SJSA1 (cell line): Measurements from ENCODE around the gene KCNT2. TPM values are rescaled to one million over a fixed set of nuclear protein-coding genes. Genes with fewer than 3 reads are reported as not detected.
"Not testable (repeated sequence)": the region's sequence is repeated elsewhere in the genome, so short reads cannot be mapped to it uniquely, and the experiment has no call there.

Experiments
- DNase-seq, 2 experiments: peaks; one replicate each; pipeline ENCODE4 v3.0.0-alpha.2; 2015 to 2020; ENCODE audit warnings: low spot score in 2 of 2, low read depth in 1 of 2
- H3K27ac ChIP-seq: fragments of 250-450 bp; sonication (Bioruptor Pico); 2 replicates; pipeline ENCODE4 v1.5.1; 2020; ENCODE audit warnings: mild to moderate bottlenecking, moderate library complexity
- H3K27me3 ChIP-seq: fragments of 250-450 bp; sonication (Bioruptor Pico); replicated peaks from 2 replicates; pipeline ENCODE4 v1.5.1; 2020; ENCODE audit warnings: mild to moderate bottlenecking, moderate library complexity
- H3K36me3 ChIP-seq: fragments of 250-450 bp; sonication (Bioruptor Pico); 2 replicates; pipeline ENCODE4 v1.5.1; 2020; ENCODE audit warnings: mild to moderate bottlenecking
- H3K4me1 ChIP-seq: fragments of 250-450 bp; sonication (Bioruptor Pico); replicated peaks from 2 replicates; pipeline ENCODE4 v1.6.1; 2021; ENCODE audit warnings: mild to moderate bottlenecking
- H3K4me3 ChIP-seq: fragments of 250-450 bp; sonication (Bioruptor Pico); 2 replicates; pipeline ENCODE4 v1.5.1; 2020; ENCODE audit warnings: mild to moderate bottlenecking
- H3K9me3 ChIP-seq: fragments of 250-450 bp; sonication (Bioruptor Pico); replicated peaks from 2 replicates; pipeline ENCODE4 v1.5.1; 2020; ENCODE audit warnings: mild to moderate bottlenecking
- total RNA-seq: library from RNA; depleted of rRNA; stranded (reverse); fragments of >200 nt; shearing (Covaris generic); gene quantifications from 2 replicates; pipeline ENCODE4 v1.2.3, GENCODE V29; 2014

The KCNT2 gene
- total RNA-seq, 1 experiment from 2014 or later, result 0.05 TPM

DNA sequence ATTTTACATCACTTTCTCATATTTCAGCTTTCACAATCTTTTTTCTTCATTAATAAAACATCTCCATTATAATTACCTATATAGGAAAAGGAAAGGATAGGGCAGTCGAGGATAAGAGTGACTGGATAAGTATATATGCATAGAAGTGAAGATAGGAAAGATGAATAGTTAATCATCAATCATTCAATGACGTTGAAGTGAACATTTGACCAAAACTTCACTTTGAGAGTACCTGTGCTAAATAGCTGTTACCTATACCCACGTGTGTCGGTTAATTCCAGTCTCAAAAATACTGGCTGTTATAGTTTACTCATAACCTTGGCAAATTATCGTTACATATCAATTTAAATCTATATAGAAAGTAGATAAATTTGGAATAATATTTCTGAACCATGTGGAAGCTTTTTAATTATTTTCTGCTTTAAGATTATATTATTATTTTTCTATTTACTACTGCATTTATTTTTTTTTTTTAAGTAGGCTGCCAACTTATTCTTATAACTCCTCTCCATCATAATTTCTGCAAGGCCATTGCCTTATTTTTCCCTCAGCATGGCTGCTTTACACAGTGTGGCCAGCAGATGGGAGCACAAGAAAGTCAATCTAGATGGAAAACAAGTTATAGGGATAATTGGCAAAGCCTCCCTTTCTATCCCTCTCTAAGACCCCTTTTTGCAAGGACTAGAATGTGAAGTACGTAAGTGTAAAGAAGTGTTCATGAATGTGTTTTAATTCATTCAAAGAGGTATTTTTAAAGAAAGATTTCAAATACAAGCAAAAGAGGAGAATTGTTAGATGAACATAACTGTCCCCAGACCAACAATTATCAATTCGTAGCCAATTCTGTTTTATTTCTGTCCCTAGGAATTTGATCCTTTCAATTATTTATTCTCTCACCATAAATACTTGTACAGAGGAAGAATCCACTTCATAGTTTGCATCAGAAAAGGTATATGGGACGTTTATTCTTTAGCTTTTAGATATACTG, 290.4 kb downstream of the KCNT2 start:
- no peak overlapping the region for H3K4me3 ChIP-seq
- no peaks in the 10 kb centered on the region for H3K36me3 ChIP-seq
- no peak overlapping the region for H3K27ac ChIP-seq
- peak in 1 of 2 experiments; percentile 9 for DNase-seq
- no peaks in the 10 kb centered on the region for H3K9me3 ChIP-seq
- no peaks in the 10 kb centered on the region for H3K4me1 ChIP-seq
- H3K27me3 ChIP-seq, result no peaks in the 10 kb centered on the region

DNA sequence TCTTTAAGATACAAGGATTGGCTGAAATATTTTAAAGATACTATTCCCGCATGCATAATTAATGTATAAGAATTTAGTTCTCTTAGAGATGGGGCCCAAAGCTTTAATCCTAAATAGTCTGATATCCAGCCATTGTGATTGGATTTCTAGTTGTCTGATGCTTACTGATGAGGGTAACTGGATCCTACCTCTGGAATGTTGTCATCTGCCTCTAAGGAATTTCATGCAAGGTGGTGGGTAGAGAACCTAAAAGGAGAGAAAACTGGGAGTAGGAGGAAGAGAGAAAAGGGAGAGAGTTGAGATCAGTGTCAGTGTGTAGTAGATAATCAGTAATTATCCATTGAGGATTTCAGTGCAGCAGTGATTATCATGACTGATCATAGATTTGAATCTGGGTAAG, 295.5 kb downstream of the KCNT2 start:
- Histone ChIP-seq H3K4me3 (no peak overlapping the region), H3K9me3 (no peaks in the 10 kb centered on the region), H3K27ac (no peak overlapping the region), H3K36me3 (no peaks in the 10 kb centered on the region), H3K27me3 (no peaks in the 10 kb centered on the region), H3K4me1 (no peaks in the 10 kb centered on the region)
- no peak for DNase-seq

DNA sequence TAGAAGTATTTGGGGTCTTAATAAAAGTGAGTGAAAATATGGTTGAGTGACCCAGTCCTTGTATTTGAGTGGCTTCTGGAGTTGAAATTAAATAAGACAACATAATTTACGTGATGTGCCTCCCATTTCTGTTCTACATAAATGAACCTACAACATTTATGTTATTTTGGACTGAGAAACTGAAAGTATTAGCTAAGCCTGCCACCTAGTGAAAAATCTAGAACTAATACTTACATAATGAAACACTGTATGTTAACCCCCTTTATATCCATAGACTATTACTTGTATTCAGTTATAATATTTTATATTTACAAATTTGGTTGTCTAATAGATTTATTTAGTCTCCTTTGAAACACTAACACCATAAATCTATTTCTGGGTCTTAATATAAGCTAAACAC, 298.9 kb downstream of the KCNT2 start:
- H3K27ac ChIP-seq, result no peak overlapping the region
- H3K27me3 ChIP-seq, result no peaks in the 10 kb centered on the region
- no peak overlapping the region for H3K4me3 ChIP-seq
- H3K9me3 ChIP-seq, result no peaks in the 10 kb centered on the region
- DNase-seq, result no peak
- no peaks in the 10 kb centered on the region for H3K36me3 ChIP-seq
- H3K4me1 ChIP-seq, result no peaks in the 10 kb centered on the region

DNA sequence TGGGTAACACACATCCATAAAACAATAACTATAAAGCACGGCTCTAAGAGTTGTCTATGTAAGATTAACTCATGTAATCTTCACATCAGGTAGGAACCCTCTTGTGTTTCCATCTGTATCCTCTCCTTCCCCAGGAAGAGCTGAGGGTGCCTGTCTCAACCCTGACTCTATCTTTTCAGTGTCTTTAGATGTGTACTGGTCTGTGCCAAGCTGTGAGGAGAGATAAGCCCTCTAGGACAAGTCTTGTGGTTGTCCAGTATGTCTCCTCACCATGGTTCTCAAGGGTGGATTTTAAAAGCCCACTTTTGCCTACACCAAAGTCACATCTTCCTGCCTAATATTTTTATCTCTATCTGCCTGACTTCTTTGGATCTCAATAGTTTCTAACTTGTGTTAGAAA, 300.1 kb downstream of the KCNT2 start:
- H3K27ac ChIP-seq, result no peak overlapping the region
- no peaks in the 10 kb centered on the region for H3K4me1 ChIP-seq
- no peaks in the 10 kb centered on the region for H3K36me3 ChIP-seq
- no peak for DNase-seq
- no peak overlapping the region for H3K4me3 ChIP-seq
- H3K27me3 ChIP-seq, result no peaks in the 10 kb centered on the region
- no peaks in the 10 kb centered on the region for H3K9me3 ChIP-seq

DNA sequence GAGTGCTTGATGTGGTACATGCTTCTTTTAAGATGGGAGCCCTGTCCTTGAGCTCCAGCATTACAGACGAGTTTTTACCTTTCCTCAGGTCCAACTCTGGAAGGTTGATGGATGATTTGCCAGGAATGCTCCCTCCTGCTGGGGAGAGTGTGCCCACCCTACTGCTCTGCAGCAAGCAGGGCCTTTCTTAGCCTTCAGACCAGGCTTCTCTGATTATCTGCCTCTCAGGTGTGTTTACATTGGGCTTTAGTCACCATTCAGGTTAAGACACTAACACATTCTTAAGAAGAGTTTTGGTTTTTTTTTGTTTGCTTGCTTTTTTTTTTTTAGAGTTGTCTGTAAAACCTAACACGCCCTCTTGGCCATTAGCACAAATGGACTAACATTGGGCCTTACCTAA, 301.8 kb downstream of the KCNT2 start:
- Histone ChIP-seq H3K9me3 (no peaks in the 10 kb centered on the region), H3K4me3 (no peak overlapping the region), H3K36me3 (no peaks in the 10 kb centered on the region), H3K27ac (no peak overlapping the region), H3K27me3 (no peaks in the 10 kb centered on the region), H3K4me1 (no peaks in the 10 kb centered on the region)
- DNase-seq, result no peak

DNA sequence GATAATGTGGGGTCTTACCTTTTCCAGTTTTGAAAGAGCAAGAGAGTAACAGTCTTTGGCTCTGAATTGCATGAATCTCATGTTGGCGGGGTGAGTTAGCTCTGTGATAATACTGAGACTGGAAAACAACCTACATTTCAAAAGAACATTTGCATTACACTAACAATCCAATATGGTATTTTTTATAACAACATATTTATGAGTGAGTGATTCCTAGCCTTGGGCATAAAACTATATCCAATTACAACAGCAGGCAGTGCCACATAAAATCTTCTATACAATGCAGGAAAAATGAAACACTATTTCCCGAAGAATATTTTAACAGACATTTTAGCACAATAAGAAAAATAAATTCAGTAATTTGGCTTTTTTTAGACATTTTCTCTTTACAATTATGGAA, 303.0 kb downstream of the KCNT2 start:
- H3K9me3 ChIP-seq, result no peaks in the 10 kb centered on the region
- no peak for DNase-seq
- no peak overlapping the region for H3K27ac ChIP-seq

DNA sequence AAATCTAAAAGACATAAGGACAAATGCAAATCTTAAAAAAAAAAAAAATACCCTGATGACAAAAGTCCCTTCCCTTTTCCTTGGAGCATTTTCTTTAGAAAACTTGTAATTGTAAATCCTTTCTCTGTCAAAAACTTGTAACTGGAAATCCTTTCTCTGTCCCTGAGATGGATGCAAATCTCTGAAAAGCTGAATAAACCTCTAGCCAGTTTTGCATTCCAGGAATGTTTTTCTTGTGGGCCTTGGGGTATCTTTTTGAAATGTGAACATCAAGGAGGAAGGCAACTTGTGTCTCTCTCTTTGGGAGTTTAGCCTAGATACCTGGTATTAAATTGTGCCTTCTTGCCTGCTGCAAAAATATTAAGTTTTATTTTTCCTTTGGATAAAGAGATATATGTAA, 305.3 kb downstream of the KCNT2 start:
- no peaks in the 10 kb centered on the region for H3K4me1 ChIP-seq
- no peaks in the 10 kb centered on the region for H3K9me3 ChIP-seq
- H3K36me3 ChIP-seq, result no peaks in the 10 kb centered on the region
- no peak overlapping the region for H3K4me3 ChIP-seq
- H3K27ac ChIP-seq, result no peak overlapping the region
- DNase-seq, result no peak
- H3K27me3 ChIP-seq, result no peaks in the 10 kb centered on the region

More for the DNA sequence above, 303.0 kb downstream of the KCNT2 start:
- no peaks in the 10 kb centered on the region for H3K27me3 ChIP-seq
- H3K4me3 ChIP-seq, result no peak overlapping the region
- no peaks in the 10 kb centered on the region for H3K36me3 ChIP-seq
- no peaks in the 10 kb centered on the region for H3K4me1 ChIP-seq

DNA sequence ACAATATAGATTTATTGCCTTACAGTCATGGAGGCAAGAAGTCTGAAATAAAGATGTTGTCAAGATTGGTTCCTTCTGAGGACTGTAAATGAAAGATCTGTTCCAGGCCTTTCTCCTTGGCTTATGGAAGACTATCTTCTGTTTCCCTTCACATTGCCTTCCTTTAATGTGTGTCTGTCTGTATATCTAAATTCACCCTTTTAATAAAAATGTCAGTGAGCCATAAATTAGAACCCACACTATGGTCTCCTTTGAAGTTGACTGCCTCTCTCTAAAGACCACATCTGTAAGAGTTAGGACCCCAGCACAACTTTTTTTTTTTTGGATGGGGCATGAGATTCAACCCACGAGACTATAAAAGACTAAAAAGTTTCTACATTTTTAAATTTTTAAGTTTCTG, 305.8 kb downstream of the KCNT2 start:
- Histone ChIP-seq H3K36me3 (no peaks in the 10 kb centered on the region), H3K27me3 (no peaks in the 10 kb centered on the region), H3K27ac (no peak overlapping the region), H3K4me3 (no peak overlapping the region), H3K4me1 (no peaks in the 10 kb centered on the region), H3K9me3 (no peaks in the 10 kb centered on the region)
- DNase-seq, result no peak

DNA sequence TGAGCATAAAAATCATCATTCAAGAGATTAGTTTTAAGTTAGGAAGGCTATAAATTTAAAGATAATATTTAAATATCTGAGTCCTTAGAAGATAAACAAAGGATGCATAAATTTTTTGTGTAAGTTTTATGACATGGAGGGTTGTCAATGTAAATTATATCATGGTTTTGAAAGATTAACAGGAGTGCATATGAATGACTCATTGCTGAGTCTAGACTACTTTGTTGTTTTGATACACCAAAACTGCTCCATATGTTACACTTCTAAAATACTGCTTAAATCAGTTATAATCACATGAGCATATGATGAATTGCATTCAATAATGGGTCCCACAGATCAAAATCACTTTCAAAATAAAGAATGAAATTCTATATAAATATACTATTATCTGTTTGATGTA, 312.5 kb downstream of the KCNT2 start:
- no peak for DNase-seq
- Histone ChIP-seq H3K27ac (no peak overlapping the region), H3K9me3 (no peaks in the 10 kb centered on the region), H3K36me3 (no peaks in the 10 kb centered on the region), H3K4me1 (no peaks in the 10 kb centered on the region), H3K27me3 (no peaks in the 10 kb centered on the region), H3K4me3 (no peak overlapping the region)

DNA sequence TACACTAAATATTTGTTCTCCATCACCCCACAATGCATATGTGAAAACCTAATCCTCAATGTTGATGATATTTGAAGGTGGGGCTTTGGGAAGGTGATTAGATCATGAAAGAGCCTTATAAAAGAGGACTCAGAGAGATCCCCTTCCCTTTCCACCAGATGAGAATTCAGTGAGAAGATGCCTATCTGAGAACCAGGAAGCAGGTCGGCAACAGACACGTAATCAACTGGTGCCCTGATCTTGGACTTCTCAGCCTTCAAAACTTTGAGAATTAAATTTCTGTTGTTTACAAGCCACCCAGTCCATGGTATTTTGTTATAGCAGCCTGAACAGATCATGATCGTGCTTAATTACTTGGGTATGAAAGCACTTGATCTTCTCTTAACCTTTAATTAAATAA, 329.4 kb downstream of the KCNT2 start:
- no peak for DNase-seq
- Histone ChIP-seq H3K27me3 (no peaks in the 10 kb centered on the region), H3K4me3 (no peak overlapping the region), H3K4me1 (no peaks in the 10 kb centered on the region), H3K36me3 (no peaks in the 10 kb centered on the region), H3K27ac (no peak overlapping the region), H3K9me3 (no peaks in the 10 kb centered on the region)

DNA sequence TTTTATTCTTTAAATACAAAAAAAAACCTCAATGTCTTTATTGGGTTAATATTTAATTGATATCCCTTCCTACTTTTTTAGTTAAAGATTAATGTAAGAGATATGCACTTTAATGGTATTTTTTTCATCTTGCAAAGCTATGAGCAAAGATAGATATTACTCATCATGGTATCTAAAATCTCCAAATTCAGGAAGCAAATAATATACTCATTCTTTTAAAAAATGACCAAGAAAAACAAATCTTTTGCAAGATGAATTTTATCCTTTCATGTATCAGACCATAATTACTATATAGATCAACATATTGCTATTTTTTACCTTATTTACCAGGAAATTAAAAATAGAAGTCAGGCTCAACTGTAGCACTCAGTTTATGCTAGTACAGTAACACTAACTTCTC, 330.4 kb downstream of the KCNT2 start:
- no peak overlapping the region for H3K4me3 ChIP-seq
- no peaks in the 10 kb centered on the region for H3K9me3 ChIP-seq
- no peaks in the 10 kb centered on the region for H3K27me3 ChIP-seq
- H3K4me1 ChIP-seq, result no peaks in the 10 kb centered on the region
- H3K27ac ChIP-seq, result no peak overlapping the region
- no peaks in the 10 kb centered on the region for H3K36me3 ChIP-seq
- no peak for DNase-seq

DNA sequence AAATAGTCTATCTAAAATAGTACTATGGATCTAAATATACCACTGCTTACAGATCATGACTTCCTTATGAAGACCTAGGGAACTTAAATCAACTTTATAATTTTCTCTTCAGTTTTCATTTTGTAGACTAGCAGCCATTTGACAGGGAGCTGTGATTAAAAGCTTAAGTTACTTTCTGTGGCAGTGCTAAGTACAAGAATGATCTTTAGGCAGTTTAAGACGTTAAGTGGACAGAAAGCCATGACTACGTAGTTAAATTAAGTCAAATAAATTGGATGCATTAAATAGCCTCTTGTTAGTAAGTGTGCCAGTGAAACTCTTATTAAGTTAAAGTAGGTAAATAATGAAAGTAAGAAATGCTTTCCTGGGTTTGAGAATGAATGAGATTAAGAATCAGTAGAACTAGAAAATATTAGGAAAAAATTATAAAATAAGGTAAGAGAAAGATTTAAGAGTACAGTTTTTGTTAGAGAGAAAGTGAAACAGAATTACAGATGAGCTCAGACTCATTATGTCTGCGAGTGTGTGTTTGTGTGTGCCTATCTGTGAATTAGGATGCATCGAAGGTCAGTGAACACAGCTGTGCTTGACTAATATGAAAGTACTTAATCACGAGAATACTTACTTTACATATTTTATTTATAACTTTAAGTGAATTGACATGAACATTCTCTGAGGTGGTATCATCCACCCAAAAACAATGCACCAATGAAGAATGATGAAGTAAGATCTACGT, 336.9 kb downstream of the KCNT2 start:
- Histone ChIP-seq H3K27ac (no peak overlapping the region), H3K4me3 (no peak overlapping the region), H3K9me3 (no peaks in the 10 kb centered on the region), H3K36me3 (no peaks in the 10 kb centered on the region), H3K4me1 (no peaks in the 10 kb centered on the region), H3K27me3 (no peaks in the 10 kb centered on the region)
- no peak for DNase-seq

DNA sequence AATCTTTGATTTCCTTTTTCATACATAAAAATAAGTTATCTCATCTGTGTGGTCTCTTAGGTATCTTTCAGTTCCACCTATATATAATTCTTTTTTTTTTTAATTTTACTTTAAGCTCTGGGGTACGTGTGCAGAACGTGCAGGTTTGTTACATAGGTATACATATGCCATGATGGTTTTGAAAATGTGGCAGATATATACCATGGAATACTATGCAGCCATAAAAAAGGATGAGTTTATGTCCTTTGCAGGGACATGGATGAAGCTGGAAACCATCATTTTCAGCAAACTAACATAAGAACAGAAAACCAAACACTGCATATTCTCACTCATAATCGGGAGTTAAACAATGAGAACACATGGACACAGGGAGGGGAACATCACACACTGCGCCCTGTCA, 345.2 kb downstream of the KCNT2 start:
- not testable (repeated sequence) for H3K4me1 ChIP-seq, H3K9me3 ChIP-seq, H3K4me3 ChIP-seq, DNase-seq, H3K27ac ChIP-seq, H3K36me3 ChIP-seq, H3K27me3 ChIP-seq

DNA sequence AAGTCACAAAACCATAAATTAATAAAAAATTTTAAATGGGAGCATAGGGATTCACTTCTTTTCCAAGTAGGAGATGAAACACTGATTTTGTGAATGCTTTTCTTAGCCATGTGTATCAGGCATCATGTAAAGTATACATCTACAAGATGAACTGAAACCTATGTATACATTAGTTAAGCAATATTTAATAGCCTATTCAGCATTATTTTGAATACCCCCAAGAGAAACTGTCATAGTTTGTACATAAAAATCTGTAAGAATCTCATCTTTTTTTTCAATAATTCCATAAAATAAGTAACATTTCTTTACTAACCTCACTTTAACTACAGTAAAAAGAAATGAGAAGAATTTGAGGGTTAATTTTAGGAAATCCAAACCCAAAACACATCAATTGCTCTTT, 348.0 kb downstream of the KCNT2 start:
- no peaks in the 10 kb centered on the region for H3K36me3 ChIP-seq
- no peaks in the 10 kb centered on the region for H3K9me3 ChIP-seq
- H3K4me1 ChIP-seq, result no peaks in the 10 kb centered on the region
- DNase-seq, result no peak
- H3K27ac ChIP-seq, result no peak overlapping the region
- no peak overlapping the region for H3K4me3 ChIP-seq
- H3K27me3 ChIP-seq, result no peaks in the 10 kb centered on the region
